LHCN-M2 (cell line): ENCODE measurements around the gene ACSL4. TPM values are rescaled to one million over a fixed set of nuclear protein-coding genes. Genes with fewer than 3 reads are reported as not detected.
A peak's percentile ranks its signal among the peaks of the same experiment; 100 is the strongest.
"Not testable (repeated sequence)": the region's sequence is repeated elsewhere in the genome, so short reads cannot be mapped to it uniquely, and the experiment has no call there.

Source experiments
- DNase-seq: peaks from one replicate; pipeline ENCODE4 v3.0.0-alpha.2; 2012; ENCODE audit warnings: low read depth
- polyA plus RNA-seq: library from polyadenylated mRNA; unstranded; fragments of >200 nt; gene quantifications from one replicate; pipeline ENCODE4 v1.2.1, GENCODE V29; 2012; ENCODE audit warnings: missing spikeins
- total RNA-seq: library from RNA; depleted of rRNA; stranded (reverse); fragments of >200 nt; gene quantifications from 2 replicates; pipeline ENCODE4 v1.2.3, GENCODE V29; 2014; rRNA removed

The ACSL4 gene
- 100 and 109 TPM in 2 replicates for total RNA-seq
- polyA plus RNA-seq, result 25.4 TPM

DNA sequence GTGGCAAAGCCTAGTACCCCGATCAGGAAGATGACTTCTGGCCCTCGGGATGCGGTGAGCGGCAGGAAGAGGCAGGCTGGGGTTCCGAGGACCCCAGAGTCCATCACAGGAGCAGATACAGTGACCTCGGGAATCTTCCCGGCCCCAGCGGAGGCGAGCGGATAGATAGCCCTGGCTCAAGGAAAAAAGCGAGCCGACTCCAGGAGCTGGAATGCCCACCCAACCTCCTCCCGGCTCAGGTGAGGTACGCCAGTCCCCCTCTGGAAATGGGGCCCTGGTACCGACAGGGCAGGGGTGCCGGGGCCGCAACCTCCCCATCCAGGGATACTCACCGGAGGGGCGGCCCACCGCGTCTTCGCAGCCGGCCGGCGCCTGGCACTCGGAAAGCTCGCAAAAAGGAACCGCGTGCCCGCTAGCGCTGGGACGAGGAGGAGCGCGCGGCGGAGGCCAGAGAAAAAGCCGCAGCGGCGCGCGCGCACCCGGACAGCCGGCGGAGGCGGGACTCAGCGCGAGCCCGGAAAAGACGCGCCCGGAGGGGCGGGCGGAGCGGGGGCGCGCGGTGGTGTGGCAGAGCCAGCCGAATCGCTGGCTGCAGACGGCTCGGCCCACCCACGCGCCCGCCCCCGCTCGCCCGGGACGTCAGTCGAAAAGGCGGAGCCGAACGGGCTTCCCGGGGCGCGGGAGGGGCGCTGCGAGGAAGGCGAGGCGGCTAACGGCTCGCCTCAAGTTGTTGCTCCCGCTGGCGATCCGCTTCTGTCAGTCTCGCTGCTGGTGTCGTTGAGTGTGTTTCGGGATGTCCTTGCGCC lies at the start of gene ACSL4:
ACSL4 (minus strand) TSS at position 451 of the 806 bp plus-strand sequence. CDS start 49,894 bp downstream, outside the sequence.
- DNase-seq, result peak; percentile 81

DNA sequence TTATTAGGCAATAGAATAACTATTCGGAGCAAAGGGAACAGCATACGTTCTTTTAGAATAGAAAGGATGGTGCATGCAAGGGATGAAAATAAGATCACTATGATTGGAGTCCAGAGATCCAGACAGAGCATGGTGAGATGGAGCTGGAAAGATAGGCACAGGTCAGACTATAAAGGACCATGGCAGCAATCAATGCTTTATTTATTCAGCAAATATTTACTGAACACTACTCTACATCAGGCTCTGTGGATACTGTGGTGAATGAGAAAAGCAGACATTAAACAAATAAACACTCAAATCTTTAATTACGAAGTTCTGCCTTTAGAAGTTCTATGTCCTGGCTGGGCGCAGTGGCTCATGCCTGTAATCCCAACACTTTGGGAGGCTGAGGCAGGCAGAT lies 44.7 kb upstream of the ACSL4 start:
- no peak for DNase-seq

DNA sequence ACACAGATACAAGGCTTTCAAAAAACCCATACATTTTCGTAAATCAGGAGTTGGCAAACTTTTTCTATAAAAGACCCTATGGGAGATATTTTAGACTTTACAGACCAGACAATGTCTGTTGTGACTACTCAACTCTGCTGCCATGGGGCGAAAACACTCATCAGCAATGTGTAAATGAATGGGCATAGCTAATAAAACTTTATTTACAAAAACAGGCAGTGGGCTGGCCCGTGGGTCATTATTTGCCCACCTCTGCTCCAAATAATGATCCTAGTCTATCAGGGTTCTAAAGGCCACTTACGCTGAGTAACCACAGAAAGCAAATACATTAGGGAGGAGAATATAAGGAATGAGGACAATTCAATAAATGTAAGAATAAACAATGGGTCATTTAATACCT lies 43.9 kb upstream of the ACSL4 start:
- no peak for DNase-seq

DNA sequence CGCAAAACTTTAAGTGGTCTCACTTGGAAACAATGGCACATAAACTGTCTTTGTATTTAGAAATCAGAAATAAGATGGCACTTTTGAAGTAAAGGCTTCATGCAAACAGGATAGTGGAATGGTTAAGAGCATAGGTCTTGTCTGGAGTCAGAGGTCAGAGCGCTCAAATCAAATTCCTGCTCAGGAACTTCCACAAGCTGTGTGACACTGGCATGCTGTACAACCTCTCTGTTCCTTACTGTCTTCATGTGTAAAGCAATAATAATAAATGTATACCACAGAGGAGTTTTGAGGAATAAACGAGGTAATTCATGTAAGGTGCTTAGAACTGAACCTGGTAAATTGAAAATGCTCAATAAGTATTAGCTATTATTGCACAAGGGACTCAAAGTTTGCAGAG lies 43.4 kb upstream of the ACSL4 start:
- no peak for DNase-seq

DNA sequence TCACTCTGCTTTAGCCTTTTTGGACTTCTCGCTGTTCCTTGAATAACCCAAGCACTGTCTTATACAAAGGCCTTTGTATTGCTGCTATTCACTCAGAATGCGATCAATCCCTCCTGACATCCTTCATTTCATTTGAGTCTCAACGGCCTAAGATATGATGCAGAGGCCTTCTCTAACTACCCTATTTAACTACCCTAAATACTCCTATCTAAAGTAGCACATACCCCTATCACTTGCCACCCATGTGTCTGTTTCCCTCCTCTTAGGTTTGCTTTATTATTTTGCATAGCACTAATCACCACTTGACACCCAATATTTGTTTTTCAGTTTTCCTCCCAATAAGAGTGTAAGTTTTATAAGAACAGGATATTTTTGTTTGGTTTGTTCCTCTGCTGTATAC lies 42.3 kb upstream of the ACSL4 start:
- no peak for DNase-seq

DNA sequence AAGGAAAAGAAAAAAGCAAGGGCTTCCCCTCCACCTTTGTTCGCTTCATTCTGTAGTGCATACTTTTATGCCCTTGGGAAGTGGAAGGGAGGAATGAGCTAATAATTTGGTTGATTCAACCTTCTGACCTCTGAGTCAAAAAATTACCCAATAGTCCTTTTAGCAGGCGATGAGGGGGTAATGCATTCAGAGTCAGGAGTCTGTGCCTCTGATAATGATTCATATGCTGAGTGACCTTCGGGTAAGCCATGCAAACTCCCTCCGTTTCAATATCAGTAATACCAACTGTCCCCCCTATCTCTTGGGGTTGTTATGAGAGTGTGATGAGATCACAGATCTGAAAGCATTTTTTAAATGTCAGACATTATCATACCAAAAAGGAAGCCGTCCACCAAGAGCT lies 41.6 kb upstream of the ACSL4 start:
- DNase-seq, result peak; percentile 91

DNA sequence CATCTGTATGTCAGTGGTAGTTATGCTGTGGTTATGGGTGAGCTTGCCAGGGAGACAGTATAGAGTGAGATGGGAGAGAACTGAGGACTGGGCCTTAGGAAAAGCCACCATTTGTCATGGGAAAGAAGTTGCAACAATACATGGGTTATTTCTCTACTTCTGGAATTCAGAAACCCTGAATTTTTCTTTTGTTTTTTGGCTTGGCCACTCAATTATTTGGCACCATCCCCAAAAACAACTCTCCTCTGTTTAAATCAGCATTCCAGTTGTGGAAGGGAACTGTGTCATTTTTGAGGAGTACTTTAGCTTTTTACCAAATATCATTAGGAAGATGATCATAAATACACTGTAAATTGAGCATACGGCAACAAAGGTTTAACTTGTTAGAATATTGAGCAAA lies 41.1 kb upstream of the ACSL4 start:
- peak; percentile 8 for DNase-seq

DNA sequence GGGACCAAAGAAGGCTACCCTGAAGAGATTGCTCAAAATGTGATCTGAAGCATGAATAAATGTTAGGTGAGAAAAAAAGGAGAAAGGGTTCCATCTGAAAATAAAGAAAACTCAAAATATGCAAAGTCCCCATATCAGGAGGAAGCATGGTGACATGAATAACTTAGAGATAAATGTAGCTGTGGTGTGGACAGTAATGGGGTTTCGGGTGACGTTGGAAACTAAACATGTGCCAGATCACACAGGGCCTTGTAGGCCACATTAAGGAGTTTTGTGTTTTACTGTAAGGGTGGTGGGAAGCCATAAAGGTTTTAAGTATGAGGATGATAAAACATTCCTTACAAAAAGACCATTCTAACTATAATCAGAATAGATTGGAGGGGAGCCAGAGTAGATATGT lies 40.3 kb upstream of the ACSL4 start:
- DNase-seq, result no peak

DNA sequence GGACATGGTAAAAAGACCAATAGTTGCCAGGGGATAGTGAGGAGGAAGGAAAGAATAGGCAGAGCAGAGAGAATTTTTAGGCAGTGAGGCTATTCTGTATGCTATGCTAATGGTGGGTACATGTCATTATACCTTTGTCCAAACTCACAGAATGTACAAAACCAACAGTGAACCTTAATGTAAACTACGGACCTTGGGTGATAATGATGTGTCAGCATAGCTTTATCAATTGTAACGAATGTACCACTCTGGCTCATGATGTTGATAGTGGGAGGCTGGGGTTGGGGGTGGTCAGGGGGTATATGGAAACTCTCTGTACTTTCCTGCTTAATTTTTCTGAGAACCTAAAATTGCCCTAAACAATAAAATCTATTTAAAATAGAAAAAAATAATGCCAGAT lies 37.7 kb upstream of the ACSL4 start:
- DNase-seq, result no peak

DNA sequence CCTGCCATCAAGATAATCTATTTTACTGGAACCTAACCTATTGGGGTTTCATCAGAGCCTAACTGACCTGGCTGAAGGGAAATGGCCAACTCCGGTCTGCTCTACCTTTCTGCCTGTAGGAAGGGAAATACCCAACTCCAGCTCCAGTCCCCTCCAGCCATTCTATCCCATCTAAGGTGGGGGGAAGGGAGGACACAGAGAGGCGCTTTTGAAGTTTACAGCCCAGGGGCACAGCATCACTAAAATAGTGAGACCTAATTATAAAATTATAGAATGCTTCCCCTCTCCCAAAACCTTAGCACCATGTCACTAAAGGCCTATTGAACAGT lies 27.8 kb upstream of the ACSL4 start:
- no peak for DNase-seq

DNA sequence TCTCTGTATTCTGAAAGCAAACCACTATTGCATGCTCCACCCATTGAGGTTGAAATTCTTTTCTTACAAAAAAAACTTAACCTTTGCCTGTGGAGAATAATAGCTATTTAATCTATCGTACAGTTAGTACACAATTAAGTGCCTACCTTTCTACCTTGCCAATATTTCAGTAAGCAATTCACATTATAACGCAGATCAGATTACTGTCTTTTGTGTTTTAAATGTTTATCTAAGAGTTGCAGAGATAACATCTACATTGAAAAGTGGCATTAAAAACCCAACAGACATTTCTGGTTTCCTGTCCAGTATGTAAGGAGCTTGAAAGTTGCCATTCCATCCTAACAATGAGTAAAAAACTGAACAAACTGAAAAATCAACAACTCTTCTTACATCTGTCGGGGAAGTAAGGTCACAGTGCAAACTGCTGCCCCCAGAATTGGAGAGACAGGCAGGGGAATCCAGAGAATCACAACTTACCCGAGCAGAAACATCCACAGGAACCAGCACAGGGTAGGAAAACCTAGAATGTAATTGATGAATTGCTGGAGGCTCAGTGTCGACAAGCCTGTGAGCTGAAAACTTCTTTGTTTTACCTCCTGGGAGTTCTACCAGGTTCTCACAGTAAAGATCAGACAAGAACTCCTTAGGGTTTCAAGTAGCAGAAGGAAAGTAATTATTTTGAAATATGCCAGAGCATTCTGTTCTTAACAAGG lies 27.3 kb upstream of the ACSL4 start:
- DNase-seq, result no peak

DNA sequence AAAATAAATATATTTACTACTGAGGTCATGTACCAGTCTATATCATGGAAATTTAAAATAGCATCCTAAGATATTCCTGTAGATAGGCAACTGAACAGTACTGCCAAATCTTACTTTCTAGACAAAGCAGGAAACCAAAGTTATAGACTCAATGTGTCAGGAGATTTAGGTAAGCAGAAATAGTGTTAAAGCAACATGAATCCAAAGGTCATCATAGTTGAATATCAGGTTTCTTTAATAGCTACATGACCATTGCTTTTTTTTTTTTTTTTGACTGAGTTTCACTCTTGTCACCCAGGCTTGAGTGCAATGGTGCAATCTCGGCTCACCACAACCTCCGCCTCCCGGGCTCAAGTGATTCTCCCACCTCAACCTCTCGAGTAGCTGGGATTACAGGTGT lies 20.2 kb upstream of the ACSL4 start:
- no peak for DNase-seq

DNA sequence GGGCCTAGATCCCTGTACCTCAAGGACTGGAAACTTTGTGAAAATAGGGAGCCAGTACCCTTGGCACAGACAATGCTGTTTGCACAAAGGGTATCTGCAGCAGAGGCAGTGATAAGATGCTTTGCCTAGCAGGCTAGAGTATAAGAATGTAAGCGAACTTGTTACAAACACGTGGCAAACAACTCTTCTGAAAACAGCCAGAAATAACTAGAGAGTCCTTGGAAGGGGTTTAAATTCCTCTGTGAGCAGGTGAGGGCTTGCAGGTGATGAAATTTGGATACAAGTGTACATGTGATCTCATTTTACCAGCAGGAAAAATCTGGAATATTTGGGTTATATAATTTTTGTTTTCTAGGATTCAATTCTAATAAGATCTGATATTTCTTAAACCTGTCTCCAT lies 18.6 kb upstream of the ACSL4 start:
- DNase-seq, result no peak

DNA sequence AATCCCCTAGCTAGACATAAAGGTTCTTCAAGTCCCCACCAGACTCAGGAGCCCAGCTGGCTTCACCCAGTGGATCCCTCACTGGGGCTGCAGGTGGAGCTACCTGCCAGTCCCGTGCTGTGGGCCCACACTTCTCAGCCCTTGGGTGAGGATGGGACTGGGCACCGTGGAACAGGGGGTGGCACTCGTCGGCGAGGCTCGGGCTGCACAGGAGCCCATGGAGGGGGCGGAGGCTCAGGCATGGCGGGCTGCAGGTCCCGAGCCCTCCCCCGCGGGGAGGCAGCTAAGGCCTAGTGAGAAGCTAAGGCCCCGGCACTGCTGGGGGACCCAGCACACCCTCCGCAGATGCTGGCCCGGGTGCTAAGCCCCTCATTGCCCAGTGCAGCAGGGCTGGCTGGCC lies 16.1 kb upstream of the ACSL4 start:
- no peak for DNase-seq

DNA sequence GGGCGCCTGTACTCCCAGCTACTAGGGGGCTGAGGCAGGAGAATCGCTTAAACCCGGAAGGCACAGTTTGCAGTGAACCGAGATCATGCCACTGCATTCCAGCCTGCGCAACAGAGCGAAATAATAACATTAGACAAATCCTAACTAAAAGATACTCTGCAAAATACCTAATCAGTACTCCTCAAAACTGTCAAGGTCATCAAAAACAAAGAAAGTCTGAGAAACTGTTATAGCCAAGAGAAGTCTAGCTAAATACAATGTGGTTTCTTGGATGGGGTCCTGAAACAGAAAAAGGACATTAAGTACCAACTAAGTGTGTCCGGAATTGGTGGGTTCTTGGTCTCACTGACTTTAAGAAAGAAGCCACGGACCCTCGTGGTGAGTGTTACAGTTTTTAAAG lies 14.6 kb upstream of the ACSL4 start:
- no peak for DNase-seq

DNA sequence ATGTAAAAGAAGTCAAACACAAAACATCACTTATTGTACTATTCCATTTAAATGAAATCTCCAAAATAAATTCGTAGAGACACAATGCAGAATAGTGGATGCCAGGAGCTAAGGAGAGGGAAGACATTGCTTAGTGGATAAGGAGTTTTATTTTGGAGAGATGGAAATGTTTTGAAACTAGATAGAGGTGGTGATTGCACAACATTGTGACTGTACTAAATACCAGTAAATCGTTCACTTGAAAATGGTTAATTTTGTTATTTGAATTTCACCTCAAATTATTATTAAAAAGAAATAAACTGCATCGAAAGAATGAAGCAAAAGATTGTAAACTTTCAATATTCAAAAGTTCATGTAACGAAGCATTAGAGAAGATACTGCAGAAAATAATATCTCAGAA lies 9.7 kb upstream of the ACSL4 start:
- DNase-seq, result no peak

DNA sequence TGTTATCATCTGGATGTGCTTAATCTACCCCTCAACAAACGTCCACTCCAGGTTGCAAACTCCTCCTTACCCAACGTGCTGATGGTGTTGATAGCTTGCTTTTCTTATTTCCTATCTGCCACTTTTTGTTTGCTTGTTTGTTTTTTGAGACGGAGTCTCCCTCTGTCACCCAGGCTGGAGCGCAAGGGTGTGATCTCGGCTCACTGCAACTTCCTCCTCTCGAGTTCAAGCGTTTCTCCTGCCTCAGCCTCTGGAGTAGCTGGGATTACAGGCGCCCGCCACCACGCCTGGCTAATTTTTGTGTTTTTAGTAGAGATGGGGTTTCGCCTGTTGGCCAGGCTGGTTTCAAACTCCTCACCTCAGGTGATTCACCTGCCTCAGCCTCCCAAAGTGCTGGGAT lies 7.8 kb upstream of the ACSL4 start:
- DNase-seq, result not testable (repeated sequence)

DNA sequence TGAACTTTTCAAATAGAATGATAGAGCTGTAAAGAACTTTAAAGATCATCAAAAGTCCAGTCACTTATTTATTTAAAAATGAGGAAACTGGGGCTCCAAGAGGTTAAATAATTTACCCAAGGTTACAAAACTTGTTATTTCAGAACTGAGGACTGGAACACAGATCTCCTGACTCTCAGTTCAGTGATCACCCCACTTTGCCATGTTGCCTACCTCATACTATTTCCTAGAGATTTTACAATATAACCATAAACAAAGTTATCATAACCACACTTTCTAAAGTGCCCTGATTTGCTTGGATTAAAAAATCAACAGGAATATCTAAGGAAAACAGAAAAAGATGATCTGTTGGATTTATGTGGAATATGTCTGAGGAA lies 7.4 kb upstream of the ACSL4 start:
- DNase-seq, result no peak

DNA sequence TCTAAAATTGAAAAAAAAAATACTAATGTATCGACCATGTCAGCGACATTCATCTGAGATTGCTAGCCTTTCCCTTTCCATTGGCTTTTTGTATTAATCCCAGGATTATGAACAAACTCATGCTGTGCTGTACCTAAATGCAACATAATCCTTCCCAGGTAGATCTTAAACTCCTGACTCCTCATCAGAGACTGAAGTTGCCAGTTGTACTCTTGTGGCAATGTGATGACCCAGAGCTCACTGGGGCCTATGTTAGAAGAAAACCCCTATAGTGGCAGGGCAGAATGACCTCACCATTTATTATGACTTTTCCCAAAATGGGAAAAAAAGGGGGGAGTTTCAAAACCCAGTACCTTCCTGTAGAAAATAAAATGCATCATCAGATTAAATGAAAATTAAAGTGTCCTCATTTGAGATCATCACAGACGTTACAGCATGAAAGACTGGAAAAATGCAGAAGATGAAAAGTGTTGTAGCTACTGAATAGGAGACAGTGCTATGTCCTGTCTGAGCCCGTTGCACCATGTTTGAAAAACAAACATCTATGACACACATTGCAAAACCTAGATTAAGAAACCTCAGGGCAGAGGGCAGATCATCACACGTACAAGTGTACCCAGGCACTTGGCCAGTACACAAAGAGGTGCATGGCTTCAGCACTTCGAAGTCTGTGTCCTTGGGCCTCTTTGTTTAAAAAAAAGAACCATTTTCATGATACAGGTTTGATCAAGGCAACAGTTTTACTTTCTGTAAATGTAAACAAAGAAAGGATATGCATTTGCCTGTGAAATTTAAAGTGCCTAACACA lies 6.8 kb upstream of the ACSL4 start:
- DNase-seq, result peak; percentile 51

DNA sequence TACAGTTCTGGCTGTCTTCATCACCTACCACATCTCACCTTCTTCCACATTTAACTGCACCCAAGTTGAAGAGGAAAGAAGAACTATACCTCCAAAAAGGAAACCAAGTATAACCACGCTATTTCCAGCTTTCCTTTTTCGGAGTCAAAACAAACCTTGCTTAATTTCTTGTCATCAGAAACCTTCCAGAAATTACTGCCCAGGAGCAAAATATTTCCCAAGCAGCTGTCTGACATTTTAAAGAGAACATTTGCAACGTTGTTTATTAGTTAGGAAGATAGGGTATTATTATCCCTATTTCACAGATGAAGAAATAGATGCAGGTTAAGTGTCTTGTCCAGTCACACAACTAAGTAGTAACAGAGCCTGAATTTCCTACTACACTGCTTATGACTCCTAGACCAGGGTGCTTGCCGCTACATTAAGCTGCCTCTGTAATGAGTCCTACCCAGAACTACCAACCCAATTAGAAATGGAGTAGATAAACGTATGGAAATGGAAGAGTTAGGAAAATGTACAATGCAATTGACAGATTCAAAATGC lies 2.2 kb upstream of the ACSL4 start:
- DNase-seq, result no peak

DNA sequence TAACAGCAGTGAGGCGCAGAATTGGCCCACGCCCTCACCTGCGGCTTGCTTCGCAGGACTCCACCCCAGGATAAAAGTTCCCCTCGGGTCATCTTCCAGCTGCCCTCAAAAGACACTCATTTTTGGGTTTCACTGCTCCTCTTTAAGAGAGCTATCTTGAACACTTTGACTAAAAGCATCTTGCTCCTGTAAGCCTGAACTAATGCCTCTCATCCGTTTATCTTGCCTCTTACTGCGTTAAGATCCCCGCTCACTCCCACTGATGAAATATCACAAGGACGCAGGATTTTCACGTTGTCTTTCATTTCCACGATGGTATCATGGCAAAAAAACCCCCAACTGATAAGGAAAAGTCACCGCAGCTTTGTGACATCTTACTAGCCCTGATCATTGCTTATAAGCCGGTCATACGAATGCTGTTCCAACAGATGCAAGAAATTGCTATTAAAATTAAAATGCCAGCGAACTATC lies 591 bp upstream of the ACSL4 start:
- no peak for DNase-seq
